Panc1 (cell line): ENCODE measurements around the gene HHAT.

Experiments
- POLR2AphosphoS5 ChIP-seq: IDR thresholded peaks from 2 replicates; pipeline ENCODE4 v1.6.1; 2012; ENCODE audit warnings: mild to moderate bottlenecking, low read depth, low read length, moderate library complexity
- TCF7L2 ChIP-seq: IDR thresholded peaks from 2 replicates; pipeline ENCODE4 v1.6.1; 2011; ENCODE audit warnings: mild to moderate bottlenecking, low read depth, low read length, inconsistent platforms
- TF ChIP-seq, protein P1 (sequence below): fragments of 450-650 bp; IDR thresholded peaks from 2 replicates; pipeline ENCODE4 v1.5.1; 2017; ENCODE audit warnings: mild to moderate bottlenecking

DNA sequence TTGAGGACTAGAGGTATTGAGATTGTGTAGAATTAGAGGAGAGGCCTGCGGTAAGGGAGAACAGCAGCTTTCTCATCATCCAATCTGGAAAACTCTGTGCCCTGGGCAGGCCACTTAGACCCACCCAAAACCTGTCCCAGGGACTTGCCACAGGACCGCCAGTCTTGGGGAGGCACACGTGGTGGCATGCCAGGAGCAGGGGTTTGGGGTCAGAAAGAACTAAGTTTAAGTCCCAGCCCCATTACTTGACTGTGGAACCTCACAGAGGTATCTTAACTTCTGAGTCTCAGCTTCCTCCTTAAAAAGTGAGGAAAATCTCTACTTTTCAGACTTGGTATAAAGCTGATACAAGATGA is 356.6 kb downstream of the HHAT start:
- TF ChIP-seq, protein P1, sequence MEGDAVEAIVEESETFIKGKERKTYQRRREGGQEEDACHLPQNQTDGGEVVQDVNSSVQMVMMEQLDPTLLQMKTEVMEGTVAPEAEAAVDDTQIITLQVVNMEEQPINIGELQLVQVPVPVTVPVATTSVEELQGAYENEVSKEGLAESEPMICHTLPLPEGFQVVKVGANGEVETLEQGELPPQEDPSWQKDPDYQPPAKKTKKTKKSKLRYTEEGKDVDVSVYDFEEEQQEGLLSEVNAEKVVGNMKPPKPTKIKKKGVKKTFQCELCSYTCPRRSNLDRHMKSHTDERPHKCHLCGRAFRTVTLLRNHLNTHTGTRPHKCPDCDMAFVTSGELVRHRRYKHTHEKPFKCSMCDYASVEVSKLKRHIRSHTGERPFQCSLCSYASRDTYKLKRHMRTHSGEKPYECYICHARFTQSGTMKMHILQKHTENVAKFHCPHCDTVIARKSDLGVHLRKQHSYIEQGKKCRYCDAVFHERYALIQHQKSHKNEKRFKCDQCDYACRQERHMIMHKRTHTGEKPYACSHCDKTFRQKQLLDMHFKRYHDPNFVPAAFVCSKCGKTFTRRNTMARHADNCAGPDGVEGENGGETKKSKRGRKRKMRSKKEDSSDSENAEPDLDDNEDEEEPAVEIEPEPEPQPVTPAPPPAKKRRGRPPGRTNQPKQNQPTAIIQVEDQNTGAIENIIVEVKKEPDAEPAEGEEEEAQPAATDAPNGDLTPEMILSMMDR: no peak
- no peak for TF ChIP-seq POLR2AphosphoS5
- TF ChIP-seq TCF7L2: no peak
